Upper lobe of left lung (tissue), 4 donors: ENCODE data around the gene GORASP2.

Source experiments
- EP300 ChIP-seq, 4 donors: sonication (generic); formaldehyde crosslinking; IDR thresholded peaks; one replicate each; pipeline ENCODE4 v1.5.1; 2017; ENCODE audit warnings: antibody characterized with exemption in 4 of 4, control low read depth in 2 of 4
- TF ChIP-seq, protein P1 (sequence below), 6 experiments: fragments of 450-650 bp in 4 of 6; fragments of 200-600 bp in 2 of 6; sonication (generic) in 2 of 6; IDR thresholded peaks; one replicate each; pipeline ENCODE4 v1.5.1; 2016 to 2019; ENCODE audit warnings: antibody characterized with exemption in 6 of 6

- TF ChIP-seq, protein P1, sequence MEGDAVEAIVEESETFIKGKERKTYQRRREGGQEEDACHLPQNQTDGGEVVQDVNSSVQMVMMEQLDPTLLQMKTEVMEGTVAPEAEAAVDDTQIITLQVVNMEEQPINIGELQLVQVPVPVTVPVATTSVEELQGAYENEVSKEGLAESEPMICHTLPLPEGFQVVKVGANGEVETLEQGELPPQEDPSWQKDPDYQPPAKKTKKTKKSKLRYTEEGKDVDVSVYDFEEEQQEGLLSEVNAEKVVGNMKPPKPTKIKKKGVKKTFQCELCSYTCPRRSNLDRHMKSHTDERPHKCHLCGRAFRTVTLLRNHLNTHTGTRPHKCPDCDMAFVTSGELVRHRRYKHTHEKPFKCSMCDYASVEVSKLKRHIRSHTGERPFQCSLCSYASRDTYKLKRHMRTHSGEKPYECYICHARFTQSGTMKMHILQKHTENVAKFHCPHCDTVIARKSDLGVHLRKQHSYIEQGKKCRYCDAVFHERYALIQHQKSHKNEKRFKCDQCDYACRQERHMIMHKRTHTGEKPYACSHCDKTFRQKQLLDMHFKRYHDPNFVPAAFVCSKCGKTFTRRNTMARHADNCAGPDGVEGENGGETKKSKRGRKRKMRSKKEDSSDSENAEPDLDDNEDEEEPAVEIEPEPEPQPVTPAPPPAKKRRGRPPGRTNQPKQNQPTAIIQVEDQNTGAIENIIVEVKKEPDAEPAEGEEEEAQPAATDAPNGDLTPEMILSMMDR (IDR thresholded peaks at IDR 0.05) = no peak
- TF ChIP-seq EP300 (IDR thresholded peaks at IDR 0.05) = no peak
Measured at GRCh38 chr2:171013851-171014250, 84.8 kb downstream of the GORASP2 start.
